Bronchial epithelial cell (primary cell): ENCODE data around the gene SNX30. TPM values are rescaled to one million over a fixed set of nuclear protein-coding genes. Genes with fewer than 3 reads are reported as not detected.
A peak's percentile ranks its signal among the peaks of the same experiment; 100 is the strongest.

Source experiments
- DNase-seq: peaks from one replicate; pipeline ENCODE4 v3.0.0-alpha.2; 2010; ENCODE audit warnings: low read depth
- FAIRE-seq: peaks from 2 replicates; lab custom pipeline; 2011; peaks lifted over from hg19 to GRCh38; lab: Jason Lieb, UNC
- H3K27me3 ChIP-seq: 2 replicates; pipeline ENCODE4 v1.5.1; 2011; ENCODE audit warnings: low read length; ENCODE audit not compliant: control insufficient read depth, insufficient read depth
- H3K36me3 ChIP-seq: 2 replicates; pipeline ENCODE4 v1.5.1; 2011; ENCODE audit warnings: low read length; ENCODE audit not compliant: control insufficient read depth, insufficient read depth
- H3K4me3 ChIP-seq: 2 replicates; pipeline ENCODE4 v1.5.1; 2011; ENCODE audit warnings: mild to moderate bottlenecking, low read depth, low read length, control low read depth
- total RNA-seq: library from RNA; depleted of rRNA; stranded (reverse); fragments of >200 nt; gene quantifications from 2 replicates; pipeline ENCODE4 v1.2.1, GENCODE V29; 2014
- TF ChIP-seq, protein P1 (sequence below): IDR thresholded peaks from 2 replicates; pipeline ENCODE4 v1.5.1; 2011; ENCODE audit warnings: mild to moderate bottlenecking, moderate library complexity, low read length, control low read depth, inconsistent platforms; ENCODE audit not compliant: insufficient read depth, severe bottlenecking

Gene SNX30
- total RNA-seq, 1 donor from 2014 or later: 13.2 TPM

GRCh38 chr9:112793213-112793810, 42.8 kb downstream of the SNX30 start:
- FAIRE-seq (no peak), DNase-seq (peak; percentile 44)
- H3K27me3 ChIP-seq: no peaks in the 10 kb centered on the region
- H3K36me3 ChIP-seq: no peaks in the 10 kb centered on the region
- no peak overlapping the region for H3K4me3 ChIP-seq
- TF ChIP-seq, protein P1, sequence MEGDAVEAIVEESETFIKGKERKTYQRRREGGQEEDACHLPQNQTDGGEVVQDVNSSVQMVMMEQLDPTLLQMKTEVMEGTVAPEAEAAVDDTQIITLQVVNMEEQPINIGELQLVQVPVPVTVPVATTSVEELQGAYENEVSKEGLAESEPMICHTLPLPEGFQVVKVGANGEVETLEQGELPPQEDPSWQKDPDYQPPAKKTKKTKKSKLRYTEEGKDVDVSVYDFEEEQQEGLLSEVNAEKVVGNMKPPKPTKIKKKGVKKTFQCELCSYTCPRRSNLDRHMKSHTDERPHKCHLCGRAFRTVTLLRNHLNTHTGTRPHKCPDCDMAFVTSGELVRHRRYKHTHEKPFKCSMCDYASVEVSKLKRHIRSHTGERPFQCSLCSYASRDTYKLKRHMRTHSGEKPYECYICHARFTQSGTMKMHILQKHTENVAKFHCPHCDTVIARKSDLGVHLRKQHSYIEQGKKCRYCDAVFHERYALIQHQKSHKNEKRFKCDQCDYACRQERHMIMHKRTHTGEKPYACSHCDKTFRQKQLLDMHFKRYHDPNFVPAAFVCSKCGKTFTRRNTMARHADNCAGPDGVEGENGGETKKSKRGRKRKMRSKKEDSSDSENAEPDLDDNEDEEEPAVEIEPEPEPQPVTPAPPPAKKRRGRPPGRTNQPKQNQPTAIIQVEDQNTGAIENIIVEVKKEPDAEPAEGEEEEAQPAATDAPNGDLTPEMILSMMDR: peak; percentile 72

DNA sequence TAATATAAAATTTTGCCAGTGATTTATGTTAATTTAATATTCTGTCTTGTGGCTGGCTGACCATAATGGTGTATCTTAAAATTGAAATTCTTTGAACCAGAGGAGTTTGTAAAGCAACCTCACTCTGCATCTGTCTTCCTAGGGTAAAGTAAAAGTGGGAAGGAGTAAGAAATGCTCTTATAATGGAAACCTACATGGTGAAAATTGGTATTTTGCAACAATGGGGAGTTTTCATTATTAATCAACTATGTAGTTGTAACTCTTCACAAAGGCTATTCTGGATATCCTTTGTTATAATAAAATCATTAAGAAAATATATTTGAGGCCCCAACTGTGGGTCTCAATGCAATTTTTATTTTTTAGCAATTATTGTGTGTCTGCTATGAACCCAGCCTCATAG, 44.2 kb downstream of the SNX30 start:
- no peaks in the 10 kb centered on the region for H3K27me3 ChIP-seq
- no peak overlapping the region for H3K4me3 ChIP-seq
- TF ChIP-seq, protein P1: no peak
- FAIRE-seq (no peak), DNase-seq (no peak)
- H3K36me3 ChIP-seq: no peaks in the 10 kb centered on the region

DNA sequence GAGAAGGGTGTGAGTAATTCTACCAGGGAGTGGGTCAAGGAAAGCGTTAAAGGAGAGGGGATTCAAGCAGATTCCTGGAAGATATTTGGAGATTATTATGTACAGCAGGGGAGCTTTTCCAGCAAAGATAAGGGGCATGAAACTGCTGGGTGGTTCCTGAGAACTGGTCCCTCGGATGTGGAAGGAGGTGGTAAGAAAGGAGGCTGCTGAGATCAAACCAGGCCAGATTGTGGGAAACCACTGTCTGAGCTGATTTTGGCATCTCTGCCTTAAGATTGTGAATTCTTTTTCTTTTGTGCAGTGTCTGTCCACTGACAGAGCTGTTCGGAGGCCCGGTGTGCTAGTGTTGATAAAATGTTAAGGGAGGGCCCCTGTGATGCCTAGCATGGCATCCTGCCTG, 45.4 kb downstream of the SNX30 start:
- H3K36me3 ChIP-seq: no peaks in the 10 kb centered on the region
- no peak for DNase-seq
- TF ChIP-seq, protein P1: no peak
- no peaks in the 10 kb centered on the region for H3K27me3 ChIP-seq
- H3K4me3 ChIP-seq: no peak overlapping the region
- no peak for FAIRE-seq

GRCh38 chr9:112796485-112796884, 45.9 kb downstream of the SNX30 start:
- Histone ChIP-seq H3K4me3 (no peak overlapping the region), H3K27me3 (no peaks in the 10 kb centered on the region), H3K36me3 (no peaks in the 10 kb centered on the region)
- FAIRE-seq (no peak), DNase-seq (no peak)
- TF ChIP-seq, protein P1: no peak

DNA sequence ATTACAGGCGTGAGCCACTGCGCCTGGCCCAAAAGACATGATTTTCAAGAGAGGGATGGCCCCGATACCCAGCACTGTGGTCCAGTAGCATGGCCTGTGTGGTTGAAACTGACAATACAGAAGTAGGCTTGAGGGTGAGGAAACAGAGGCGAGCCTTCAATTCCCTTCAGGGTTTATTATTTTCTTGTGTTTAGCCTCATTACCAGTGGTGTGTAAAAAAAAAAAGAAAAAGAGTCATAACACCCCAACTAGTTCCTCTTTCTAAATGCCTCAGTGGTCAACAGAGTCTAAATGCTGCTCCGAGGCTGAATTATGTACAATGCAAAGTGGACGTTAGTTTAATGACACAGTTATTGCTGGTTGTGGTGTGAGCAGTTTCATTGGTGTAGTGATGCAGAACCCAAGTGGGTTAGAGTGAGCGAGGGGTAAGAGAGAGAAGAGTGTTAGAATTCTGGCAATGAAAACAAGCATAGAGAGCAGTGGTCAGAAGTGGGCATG, 58.8 kb downstream of the SNX30 start:
- TF ChIP-seq, protein P1: no peak

GRCh38 chr9:112809906-112810305, 59.3 kb downstream of the SNX30 start:
- TF ChIP-seq, protein P1: no peak
- FAIRE-seq (no peak), DNase-seq (no peak)
- H3K27me3 ChIP-seq: no peaks in the 10 kb centered on the region
- no peaks in the 10 kb centered on the region for H3K36me3 ChIP-seq
- no peak overlapping the region for H3K4me3 ChIP-seq

More for the DNA sequence above, 58.8 kb downstream of the SNX30 start:
- no peaks in the 10 kb centered on the region for H3K36me3 ChIP-seq
- H3K27me3 ChIP-seq: no peaks in the 10 kb centered on the region
- no peak overlapping the region for H3K4me3 ChIP-seq
- DNase-seq: no peak
- FAIRE-seq: no peak
